HG02610 (cell line): ENCODE results near the gene CD7.

Source experiments
- ATAC-seq: cut with Tn5 transposase; IDR thresholded peaks from one replicate; pipeline ENCODE4 v1.9.1; 2021; ENCODE audit warnings: mild to moderate bottlenecking, moderate library complexity; ENCODE audit not compliant: unreplicated experiment

Gene CD7

GRCh38 chr17:82300707-82301270 lies 16.6 kb downstream of the CD7 start:
- ATAC-seq = no peak

GRCh38 chr17:82300228-82300627 lies 17.2 kb downstream of the CD7 start:
- ATAC-seq = no peak

DNA sequence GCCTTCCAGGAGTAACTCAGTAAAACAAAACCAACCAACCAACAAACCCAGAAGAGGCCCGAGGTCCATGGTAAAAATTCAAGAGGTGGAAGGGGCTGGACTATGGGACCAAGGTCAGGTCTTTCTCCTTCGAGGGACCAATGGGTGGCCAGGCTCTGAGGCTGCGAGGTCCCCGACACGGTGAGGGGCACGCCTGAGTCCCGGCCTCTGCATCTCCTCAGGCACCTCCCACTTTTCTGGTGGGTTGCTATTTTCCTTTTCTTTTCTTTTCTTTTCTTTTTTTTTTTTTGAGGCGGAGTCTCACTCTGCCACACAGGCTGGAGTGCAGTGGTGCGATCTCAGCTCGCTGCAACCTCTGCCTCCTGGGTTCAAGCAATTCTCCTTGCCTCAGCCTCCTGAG lies 18.0 kb downstream of the CD7 start:
- ATAC-seq = no peak

GRCh38 chr17:82298538-82299421 lies 18.6 kb downstream of the CD7 start:
- ATAC-seq = no peak

DNA sequence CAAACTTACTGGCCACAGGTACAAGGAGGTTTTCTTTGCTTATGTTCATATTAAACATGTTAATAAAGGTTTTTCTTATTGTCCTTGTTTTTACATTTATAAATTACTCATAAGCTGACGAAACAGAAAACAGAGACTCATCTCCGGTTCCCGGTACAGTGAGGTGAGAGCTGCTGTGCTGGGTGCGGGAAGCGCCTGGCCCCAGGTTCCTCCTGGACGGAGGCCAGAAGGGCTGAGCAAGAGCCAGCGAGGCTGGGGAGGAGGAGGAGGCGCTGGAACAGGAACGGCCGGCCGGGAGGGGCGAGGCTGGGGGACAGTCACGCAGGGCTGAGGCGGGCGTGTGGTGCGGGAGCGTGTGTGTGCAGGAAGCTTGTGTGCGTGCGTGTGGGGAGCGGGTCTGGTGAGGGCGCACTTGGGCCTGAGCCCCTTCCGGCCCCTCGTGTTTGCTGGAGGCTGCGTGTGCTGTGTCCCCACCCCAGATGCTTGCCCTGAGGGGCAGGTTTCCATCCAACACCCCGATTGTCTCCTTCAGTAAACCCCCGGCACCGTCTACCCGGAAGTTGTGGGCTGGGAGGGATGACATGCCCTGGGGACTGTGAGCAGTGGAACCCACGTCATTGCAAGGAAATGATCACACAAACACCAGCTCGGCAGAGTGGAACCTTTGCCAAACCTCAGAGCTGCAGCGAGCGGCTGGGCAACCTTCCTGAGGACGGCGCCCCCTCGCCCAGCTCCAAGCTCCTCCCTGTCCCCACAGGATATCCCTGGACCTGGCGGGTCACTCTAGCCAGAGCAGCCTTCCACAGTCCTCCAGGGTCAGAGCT lies 19.5 kb downstream of the CD7 start:
- peak; percentile 39 for ATAC-seq

- no peak for ATAC-seq
These were observed 20.1 kb downstream of the CD7 start for GRCh38 chr17:82297280-82297713.

DNA sequence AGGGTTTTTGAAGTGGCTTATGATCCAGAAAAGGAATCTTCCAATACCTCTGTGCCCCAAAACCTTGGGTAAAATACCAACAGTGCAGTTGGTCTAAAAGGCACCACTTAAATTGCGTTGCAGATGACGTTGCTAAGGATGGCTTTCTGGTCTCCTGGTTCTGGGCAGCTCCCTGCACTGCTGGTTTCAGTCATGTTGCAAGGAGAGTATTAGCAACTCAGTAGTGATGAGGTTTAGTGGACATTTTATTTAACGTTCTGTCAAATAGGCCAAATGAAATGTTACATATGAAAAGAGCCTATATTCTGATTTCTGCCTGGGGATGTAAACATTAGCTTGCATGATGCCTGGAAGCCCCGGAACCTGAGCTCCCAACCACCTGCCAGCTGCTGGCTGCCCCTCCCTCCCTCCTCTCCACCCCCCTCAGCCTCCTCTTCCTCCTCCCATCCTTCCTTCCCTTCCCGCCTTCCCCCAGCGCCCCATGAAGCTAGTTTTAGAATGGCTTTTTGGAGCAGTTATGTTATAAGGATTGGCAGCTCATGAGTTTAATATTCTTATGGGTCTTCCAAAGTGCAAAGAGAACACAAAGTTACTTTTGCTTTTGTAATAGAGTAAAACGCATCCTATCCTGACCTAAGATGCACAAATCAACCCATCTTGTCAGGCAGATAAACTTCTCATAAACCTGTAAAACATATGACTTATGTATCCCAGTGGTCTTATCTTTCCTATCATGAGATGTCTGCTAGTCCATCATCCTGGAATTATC lies 20.7 kb downstream of the CD7 start:
- no peak for ATAC-seq

DNA sequence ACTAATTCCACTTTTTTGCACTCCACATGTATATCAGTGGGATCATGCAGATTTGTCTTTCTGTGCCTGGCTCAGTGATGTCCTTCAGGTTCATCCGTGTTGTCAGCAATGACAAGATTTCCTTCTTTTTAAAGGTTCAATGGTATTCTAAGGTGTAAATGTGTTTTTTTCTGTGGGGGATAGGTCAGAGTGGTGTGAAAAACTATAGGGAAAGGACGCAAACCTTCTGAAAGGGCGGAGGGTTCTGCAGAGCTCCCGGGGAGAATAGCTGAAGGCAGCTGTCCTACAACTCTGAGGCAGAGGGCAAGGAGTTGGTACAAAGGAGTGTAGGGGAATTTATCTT lies 22.0 kb downstream of the CD7 start:
- ATAC-seq = no peak

GRCh38 chr17:82294064-82294773 lies 23.2 kb downstream of the CD7 start:
- no peak for ATAC-seq

GRCh38 chr17:82292251-82293154 lies 24.9 kb downstream of the CD7 start:
- ATAC-seq = peak; percentile 91

GRCh38 chr17:82291582-82292250 lies 25.7 kb downstream of the CD7 start:
- no peak for ATAC-seq

- no peak for ATAC-seq
These were observed 29.3 kb downstream of the CD7 start for GRCh38 chr17:82287868-82288801.

DNA sequence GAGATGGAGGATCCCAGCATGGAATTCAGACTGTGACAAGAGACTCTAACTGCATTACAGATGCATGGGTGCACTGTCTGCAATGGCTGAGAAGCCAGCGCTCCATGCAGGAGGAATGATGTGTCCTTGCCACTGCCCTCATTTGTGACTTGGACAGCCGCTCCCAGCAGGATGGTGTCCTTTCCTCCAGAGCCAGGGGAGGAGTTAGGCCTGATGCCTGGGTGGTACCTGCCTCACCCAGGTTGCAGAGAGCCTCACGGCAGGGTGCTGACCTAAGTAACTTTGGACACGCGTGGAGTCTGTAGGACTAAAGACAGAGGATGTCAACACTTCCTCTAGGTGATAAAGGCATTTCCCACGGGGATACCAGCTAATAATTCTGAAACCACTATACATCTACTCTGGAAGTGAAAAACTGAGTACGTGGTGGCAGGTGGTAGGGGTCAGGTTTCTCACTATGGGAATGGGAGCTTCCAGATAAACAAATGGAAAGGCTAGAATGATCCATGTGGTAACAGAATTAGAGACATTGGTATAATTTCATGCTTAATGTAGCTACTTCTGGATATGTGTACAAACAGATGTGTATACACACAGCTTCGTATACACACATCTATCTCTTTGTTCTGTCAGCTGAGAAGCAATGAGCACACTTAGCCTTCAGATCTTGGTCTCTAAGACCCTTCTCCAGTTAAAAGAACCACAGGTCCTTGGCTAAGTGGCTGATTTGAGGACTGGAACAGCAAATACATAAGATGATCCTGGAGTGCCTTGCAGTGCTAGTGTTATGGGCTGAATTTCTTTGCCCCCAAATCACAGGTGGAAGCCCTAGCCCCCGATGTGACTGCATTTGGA lies 30.2 kb downstream of the CD7 start:
- no peak for ATAC-seq

DNA sequence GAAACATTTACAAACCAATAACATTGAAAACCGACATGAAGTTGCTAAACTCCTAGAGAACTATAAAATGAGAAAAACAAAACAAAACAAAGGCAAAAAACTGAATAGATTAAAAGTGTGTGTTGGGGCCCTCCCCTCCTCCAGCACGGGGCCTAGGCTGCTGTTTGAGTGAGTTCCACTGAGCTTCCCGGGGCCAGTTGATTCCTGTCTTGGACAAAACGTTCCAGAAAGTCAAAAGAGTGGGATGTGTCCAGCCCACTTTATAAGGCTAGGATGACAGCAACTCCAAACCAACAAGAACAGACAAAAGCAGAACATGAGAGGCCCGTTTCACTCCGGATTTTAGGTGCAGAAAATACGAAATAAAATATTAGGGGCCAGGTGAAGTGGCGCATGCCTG lies 32.3 kb downstream of the CD7 start:
- no peak for ATAC-seq

DNA sequence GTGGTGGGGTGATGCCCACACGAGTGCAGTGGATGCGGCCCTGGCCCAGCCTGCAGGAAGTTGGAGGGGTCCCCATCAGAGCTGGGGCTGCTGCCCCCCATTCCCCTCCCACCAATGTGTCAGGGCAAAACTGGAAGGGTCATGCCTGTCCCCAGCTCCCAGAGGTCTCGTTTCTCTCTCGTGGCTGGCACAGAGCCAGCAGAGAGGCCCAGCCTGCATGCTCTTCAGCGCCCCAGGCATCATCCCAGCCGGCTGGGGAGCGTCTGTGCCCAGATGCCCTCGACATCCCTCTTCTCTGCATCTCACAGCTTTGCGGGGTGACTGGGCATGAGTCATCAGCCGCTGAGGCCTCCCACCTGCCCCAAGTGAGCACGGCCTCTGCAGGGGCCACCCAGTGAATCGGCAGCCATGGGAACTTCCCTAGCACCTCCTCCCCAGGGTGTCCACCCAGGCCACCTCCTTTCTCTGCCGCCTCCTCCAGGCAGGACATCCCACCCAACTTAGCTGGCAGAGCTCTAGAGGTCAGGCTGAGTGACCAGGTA lies 34.1 kb downstream of the CD7 start:
- no peak for ATAC-seq
